GM18505 (cell line): Measurements from ENCODE around the gene NEB.
"Not testable (repeated sequence)": the region's sequence is repeated elsewhere in the genome, so short reads cannot be mapped to it uniquely, and the experiment has no call there.

ENCODE experiments used
- ATAC-seq: cut with Tn5 transposase; IDR thresholded peaks from one replicate; pipeline ENCODE4 v1.9.1; 2021; ENCODE audit not compliant: unreplicated experiment
- POLR2A ChIP-seq: IDR thresholded peaks from 4 replicates; pipeline ENCODE4 v1.6.1; 2011; ENCODE audit warnings: borderline replicate concordance; ENCODE audit not compliant: insufficient read depth, insufficient read length; ENCODE audit errors: extremely low read depth

Gene NEB

GRCh38 chr2:151575338-151575737 lies 158.9 kb downstream of the NEB start:
- TF ChIP-seq POLR2A = no peak

GRCh38 chr2:151570191-151570590 lies 164.1 kb downstream of the NEB start:
- ATAC-seq = no peak
- no peak for TF ChIP-seq POLR2A

More at GRCh38 chr2:151575338-151575737, 158.9 kb downstream of the NEB start:
- no peak for ATAC-seq

- no peak for ATAC-seq
- TF ChIP-seq POLR2A = no peak
Measured at GRCh38 chr2:151569167-151569566, 165.1 kb downstream of the NEB start.

- no peak for TF ChIP-seq POLR2A
- no peak for ATAC-seq
Measured at GRCh38 chr2:151568501-151568900, 165.8 kb downstream of the NEB start.

- TF ChIP-seq POLR2A = no peak
- ATAC-seq = no peak
Measured at GRCh38 chr2:151567006-151567405, 167.3 kb downstream of the NEB start.

GRCh38 chr2:151562398-151562797 lies 171.9 kb downstream of the NEB start:
- no peak for ATAC-seq
- TF ChIP-seq POLR2A = no peak

GRCh38 chr2:151560289-151560688 lies 174.0 kb downstream of the NEB start:
- no peak for ATAC-seq
- TF ChIP-seq POLR2A = no peak

GRCh38 chr2:151559431-151559830 lies 174.8 kb downstream of the NEB start:
- ATAC-seq = not testable (repeated sequence)

- ATAC-seq = not testable (repeated sequence)
Measured at GRCh38 chr2:151557883-151558282, 176.4 kb downstream of the NEB start.

GRCh38 chr2:151556121-151556520 lies 178.2 kb downstream of the NEB start:
- TF ChIP-seq POLR2A = no peak

GRCh38 chr2:151552287-151552686 lies 182.0 kb downstream of the NEB start:
- ATAC-seq = no peak
- no peak for TF ChIP-seq POLR2A

More at GRCh38 chr2:151556121-151556520, 178.2 kb downstream of the NEB start:
- no peak for ATAC-seq

GRCh38 chr2:151551556-151551955 lies 182.7 kb downstream of the NEB start:
- no peak for TF ChIP-seq POLR2A
- ATAC-seq = no peak

- no peak for TF ChIP-seq POLR2A
- no peak for ATAC-seq
Measured at GRCh38 chr2:151549191-151549590, 185.1 kb downstream of the NEB start.

- no peak for TF ChIP-seq POLR2A
- ATAC-seq = no peak
Measured at GRCh38 chr2:151544449-151544848, 189.8 kb downstream of the NEB start.

GRCh38 chr2:151543876-151544275 lies 190.4 kb downstream of the NEB start:
- TF ChIP-seq POLR2A = no peak
- ATAC-seq = no peak
